GM10266 (cell line): ENCODE measurements around the gene ANKRD39.
"Not testable (repeated sequence)": the region's sequence is repeated elsewhere in the genome, so short reads cannot be mapped to it uniquely, and the experiment has no call there.

ENCODE experiments used
- DNase-seq: peaks from one replicate; pipeline ENCODE4 v3.0.0; 2012; ENCODE audit errors: extremely low spot score
- TF ChIP-seq, protein P1 (sequence below): IDR thresholded peaks from 2 replicates; pipeline ENCODE4 v1.5.1; 2012; ENCODE audit warnings: mild to moderate bottlenecking, low read depth; ENCODE audit not compliant: control insufficient read depth, insufficient read depth; ENCODE audit errors: missing control alignments

ANKRD39 gene

DNA sequence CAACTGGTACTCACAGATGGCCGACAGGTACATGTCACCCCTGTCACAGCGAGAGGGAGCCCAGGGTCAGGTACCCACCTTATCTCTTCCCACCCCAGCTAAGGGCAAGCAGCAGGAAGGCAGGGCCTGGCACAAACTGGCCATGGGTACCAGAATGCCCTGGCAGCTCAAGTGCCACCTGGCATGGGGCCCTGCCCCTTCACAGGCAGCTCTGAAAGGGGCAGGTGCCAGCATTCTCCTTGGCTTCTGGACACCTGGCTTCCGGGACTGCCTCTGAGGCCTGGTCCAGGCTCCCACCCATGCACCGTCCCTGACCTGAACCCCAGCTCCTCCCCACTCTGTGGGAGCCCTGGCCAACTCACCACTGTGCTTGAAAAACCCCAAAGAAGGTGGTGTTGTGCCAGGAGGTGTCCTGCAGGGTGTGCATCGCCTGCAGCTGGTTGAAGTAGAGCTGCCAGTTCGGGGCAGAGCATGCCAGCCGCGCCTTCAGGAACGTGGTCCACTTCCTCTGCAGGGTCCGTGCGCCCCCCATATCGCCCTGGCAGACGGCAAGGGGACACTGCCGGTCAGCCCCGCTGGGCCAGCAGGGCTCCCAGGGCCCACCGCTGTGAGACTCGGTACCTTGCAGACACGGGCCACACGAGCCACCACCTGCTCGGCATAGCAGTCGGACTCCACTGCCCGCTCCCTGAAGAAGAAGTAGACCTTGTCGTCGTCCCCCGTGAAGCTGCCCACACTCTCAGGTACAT, 6.7 kb upstream of the ANKRD39 start:
- TF ChIP-seq, protein P1, sequence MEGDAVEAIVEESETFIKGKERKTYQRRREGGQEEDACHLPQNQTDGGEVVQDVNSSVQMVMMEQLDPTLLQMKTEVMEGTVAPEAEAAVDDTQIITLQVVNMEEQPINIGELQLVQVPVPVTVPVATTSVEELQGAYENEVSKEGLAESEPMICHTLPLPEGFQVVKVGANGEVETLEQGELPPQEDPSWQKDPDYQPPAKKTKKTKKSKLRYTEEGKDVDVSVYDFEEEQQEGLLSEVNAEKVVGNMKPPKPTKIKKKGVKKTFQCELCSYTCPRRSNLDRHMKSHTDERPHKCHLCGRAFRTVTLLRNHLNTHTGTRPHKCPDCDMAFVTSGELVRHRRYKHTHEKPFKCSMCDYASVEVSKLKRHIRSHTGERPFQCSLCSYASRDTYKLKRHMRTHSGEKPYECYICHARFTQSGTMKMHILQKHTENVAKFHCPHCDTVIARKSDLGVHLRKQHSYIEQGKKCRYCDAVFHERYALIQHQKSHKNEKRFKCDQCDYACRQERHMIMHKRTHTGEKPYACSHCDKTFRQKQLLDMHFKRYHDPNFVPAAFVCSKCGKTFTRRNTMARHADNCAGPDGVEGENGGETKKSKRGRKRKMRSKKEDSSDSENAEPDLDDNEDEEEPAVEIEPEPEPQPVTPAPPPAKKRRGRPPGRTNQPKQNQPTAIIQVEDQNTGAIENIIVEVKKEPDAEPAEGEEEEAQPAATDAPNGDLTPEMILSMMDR = no peak
- DNase-seq = no peak

DNA sequence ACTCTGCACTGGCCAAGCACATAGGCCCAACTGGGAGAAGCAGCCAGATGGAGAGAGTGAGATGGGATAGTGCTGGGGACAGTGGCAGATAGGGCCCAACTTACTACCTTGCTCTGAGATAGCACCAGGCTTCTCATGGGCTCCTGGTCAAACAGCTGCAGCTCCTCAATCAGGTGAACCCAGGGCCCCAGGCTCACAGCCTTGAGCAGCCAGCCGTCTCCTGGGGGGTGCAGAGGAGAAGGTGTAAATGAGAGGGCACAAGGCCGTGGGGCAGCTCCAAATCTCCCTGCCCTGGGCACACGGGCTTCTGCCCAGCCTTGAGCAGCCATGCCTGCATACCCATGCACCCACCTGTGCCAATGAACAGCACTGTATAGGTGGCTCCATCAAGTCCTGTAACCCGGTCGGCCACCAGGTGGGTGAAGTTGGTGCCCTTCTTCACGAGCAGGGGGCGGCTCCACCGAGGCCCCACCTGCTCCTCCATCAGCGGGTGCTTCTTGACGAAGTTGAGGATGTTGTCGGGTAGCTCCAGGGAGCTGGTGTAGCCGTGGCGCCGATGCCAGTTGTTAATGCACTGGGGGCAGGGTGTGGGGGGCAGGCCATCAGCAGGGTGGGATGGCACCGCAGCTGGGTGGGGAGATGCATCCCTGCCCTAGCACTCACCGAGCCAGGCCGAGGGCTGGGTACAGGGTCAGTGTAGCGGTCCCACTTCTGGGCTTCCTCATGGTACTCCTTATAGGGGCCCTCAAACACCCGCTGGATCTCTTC, 5.9 kb upstream of the ANKRD39 start:
- DNase-seq = no peak
- TF ChIP-seq, protein P1 = no peak

DNA sequence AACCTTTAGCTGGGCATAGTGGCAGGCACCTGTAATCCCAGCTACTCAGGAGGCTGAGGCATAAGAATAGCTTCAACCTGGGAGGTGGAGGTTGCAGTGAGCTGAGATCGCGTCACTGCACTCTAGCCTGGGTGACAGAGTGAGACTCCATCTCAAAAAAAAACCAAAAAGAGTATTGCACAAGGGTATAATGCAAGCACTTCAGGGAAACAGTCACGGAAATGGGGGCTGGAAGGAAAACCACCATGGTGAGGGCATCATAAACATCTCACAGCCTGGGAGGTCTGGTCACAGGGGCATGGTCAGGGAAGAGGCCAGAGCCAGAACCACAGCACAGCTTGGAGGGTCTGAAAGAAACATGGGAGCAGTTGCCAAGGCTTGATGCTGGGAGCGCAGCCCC, 5.2 kb upstream of the ANKRD39 start:
- DNase-seq = not testable (repeated sequence)

DNA sequence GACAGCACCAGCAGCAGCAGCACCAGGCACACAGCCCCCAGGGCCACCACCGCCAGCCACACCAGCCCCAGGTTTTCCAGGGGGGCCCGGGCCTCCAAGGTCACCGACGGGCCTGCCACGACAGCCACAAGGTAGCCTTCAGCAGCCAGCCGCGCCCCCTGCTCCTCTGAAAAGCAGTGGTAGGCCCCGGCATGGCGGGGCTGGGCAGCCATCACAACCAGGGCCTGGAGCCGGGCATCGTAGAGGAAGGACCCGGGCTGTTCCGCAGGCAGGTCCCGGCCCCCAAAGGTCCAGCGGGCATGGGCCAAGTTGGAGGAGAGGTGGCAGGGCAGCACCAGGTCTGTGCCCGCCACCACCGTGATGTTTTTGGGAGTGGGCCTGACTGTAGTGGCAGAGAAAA, 3.3 kb upstream of the ANKRD39 start:
- no peak for DNase-seq
- TF ChIP-seq, protein P1 = no peak

DNA sequence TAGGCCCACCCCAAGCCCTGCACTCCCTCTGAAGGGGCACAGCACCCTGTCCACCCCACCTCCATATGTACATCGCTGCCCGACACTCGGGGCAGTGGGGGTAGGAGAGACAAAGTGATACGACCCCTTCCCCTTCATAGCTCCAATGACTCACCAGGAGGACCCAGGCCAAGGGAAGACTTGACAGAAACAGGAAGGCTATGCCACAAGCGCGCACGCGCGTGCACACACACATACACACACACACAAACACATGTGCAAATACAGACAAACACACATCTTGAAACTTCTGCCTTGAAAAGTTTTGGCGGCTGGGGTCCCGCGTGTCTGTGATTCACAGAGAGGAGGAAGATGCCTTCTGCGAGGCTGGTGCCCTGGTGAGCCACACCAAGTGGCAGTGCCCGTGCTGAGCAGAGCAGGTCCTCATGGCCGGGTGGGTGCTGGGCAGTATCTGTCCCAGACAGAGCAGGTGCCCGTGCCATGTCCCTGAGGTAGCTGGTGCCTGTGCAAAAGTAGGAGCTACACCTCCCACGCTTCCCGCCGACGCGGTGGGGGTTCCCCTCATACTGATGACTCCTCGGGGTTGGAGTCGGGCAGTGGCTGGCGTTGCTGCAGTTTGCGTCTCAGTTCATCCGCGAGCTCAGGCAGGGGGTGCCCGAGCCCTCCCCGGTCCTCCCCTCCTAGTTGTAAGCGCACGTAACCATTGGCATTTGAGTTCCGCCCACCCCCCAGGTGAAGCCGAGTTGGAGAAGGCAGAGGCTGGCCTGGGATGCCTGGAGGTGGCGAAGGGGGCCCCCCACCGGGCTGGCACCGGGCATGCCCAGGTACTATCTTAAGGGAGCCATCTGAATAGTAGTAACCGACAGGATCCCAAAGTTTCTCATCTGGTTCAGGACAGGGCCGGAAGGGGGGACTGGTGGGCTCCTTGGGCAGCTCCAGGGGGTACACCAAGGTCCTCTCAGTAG, 2.5 kb upstream of the ANKRD39 start:
- TF ChIP-seq, protein P1 = no peak

DNA sequence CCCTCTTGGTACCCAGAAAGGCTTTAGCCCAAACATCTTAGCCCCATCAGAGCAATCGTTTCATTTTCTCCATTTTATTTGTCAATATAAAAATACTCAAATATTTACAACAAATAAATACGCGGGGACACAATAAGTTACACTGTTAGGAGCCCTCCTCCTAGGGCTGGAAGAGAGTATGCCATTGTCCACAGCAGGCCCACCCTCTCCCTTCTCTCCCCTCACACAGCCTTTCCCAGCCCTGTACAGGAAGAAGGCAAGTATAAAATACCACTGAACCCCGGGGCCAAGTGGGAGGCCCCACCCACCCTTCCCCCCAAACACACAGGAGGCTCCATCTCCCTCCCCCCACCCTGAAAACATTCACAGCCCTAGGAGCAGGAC, 1.9 kb upstream of the ANKRD39 start:
- DNase-seq = no peak
- TF ChIP-seq, protein P1 = no peak

More for the DNA sequence above, 2.5 kb upstream of the ANKRD39 start:
- DNase-seq = no peak

DNA sequence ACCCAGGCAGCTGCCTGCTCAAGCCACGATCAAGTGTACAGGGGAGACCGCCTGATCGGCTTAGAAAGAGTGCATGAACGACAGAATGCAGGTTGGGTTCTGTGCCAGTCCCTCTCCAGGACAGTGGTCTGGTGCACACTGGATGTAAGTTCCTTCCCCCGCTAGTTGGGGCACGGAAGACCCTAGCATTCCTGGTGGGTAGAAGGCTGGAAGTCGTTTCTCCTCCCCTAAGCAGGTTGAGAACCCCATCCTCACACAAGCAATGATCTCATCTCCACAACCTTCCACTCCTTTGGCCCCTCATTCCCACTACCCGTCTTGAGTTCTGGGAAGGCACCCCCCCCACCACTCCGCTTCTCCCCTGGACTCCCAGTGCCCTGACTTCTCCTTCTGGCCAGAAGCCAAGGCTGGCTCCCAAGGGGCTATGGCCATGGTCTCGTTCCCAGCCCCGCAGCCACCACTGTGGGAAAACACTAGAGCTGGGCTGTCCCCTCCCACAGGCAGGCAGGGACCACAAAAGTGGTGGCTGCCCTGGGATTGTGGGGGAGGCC, 1.4 kb upstream of the ANKRD39 start:
- DNase-seq = no peak
- TF ChIP-seq, protein P1 = no peak
